ENCODE data around the gene RHCE.

- TF ChIP-seq CTCF (conservative IDR thresholded peaks at IDR 0.05; ENCODE audit: low read depth, low read length) (no peak), EZH2 (IDR thresholded peaks at IDR 0.05; ENCODE audit: borderline replicate concordance, low read depth, low read length, poor library complexity, severe bottlenecking) (no peak)
These were observed 64.2 kb downstream of the RHCE start for GRCh38 chr1:25356441-25356840.

Data from A673 (cell line).